ENCODE data around the gene TH.

The TH gene

DNA sequence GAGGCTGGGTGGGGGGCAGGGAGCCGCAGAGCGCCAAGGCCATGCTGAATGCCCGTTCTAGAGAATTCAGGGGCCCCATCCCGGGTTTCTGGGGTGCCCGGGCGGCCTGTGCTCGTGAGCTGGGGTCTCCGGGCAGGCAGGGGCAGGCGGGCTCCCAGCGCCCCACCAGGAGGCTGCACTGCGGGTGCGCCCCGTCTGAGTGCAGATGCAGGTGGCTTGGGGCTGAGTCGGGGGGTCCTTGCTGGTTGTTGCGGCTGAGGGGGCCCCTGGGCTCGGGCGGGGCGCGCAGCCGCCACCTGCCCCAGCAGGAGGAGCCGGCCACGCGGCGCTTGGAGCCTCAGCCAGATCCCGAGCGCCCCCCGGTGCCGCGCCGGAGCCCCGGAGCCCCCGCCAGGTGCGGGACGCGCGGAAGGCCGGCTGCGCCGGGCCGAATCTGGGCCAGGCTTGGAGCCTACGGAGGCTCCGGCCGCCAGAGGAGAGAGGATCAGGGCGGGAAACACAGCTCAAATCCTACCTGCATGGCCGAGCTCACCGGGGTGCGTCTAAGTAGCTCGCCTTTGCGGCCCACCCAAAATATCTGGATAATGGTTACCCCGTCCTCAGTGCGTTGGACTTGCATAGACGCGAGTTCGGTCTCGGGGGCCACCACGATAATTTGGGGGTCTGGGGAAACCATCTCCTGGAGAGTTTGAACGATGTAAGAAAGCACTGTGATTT lies 31.8 kb downstream of the TH start:
- DNase-seq = no peak

DNA sequence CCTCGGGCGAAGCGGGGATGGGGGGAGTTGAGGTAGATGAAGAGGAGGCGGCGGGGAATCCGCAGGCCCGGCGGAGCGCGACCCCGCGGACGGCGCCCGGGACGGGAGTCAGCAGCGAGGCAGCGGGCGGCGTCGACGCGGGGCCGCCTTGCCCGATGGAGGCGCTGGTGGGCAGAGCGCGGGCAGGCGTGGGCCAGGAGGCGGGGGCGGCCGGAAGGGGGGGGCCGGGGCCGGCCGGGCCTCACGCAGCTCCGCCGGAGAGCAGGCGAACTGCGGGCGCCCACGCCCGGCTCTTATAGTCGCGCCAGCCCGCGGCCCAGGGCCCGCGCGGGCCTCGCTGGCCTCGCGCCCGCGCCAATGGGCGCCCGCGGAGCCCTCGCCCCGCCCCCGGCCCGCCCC lies 32.5 kb downstream of the TH start, which contains the start of gene IGF2:
IGF2 (minus strand) TSS at position 267 of the 399 bp plus-strand sequence. CDS start 3,866 bp downstream, outside the sequence.
- DNase-seq = no peak

DNA sequence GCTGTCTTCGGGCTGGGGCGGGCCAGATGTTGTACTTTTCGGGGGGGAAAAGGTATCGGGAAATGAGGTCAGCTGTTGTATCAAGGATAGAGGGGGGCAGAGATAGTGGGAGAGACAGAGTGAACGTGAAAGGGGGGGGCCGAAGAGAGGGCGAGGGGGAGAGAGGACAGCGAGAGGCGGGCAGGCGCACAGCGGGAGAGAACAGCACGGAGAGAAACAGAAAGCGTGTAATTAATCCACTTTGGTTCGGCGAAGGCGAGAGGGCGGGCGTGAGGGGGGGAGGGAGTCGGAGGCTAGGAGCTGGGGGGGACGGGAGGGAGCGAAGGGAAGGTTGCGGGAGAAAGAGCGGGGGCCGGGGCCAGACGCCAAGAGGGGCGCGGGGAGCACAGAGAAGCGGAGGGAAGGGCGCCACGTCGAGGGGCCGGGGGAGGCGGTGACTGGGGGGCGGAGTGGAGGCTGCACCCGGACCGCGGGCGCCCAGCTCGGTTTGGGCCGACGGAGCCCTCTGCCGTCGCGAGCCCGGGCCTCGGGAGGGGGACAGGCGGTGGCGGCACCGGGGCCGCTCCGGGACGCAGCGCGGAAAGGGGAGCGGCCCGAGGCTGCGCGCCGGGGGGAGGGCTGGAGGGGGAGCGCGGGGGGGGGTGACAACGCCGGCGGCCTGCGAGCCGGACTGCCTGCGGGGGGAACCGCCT lies 33.0 kb downstream of the TH start:
- DNase-seq = no peak

DNA sequence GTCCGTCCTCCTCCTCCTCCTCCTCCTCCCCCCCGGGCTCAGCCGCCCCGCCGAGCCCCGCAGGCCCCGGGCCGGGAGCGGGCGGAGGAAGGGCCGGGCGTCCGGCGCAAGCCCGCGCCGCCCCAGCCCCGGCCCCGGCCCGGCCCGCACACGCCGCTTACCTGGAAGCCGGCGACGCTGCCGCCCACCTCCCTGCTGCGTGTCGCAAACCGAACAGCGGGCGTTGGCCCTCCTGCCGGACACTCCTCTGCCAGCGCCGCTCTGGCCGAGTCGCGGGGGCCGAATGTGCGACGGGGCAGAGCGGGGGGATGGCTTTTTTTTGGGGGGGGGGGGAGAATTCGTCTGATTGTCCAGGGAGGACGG lies 33.6 kb downstream of the TH start:
- no peak for DNase-seq

DNA sequence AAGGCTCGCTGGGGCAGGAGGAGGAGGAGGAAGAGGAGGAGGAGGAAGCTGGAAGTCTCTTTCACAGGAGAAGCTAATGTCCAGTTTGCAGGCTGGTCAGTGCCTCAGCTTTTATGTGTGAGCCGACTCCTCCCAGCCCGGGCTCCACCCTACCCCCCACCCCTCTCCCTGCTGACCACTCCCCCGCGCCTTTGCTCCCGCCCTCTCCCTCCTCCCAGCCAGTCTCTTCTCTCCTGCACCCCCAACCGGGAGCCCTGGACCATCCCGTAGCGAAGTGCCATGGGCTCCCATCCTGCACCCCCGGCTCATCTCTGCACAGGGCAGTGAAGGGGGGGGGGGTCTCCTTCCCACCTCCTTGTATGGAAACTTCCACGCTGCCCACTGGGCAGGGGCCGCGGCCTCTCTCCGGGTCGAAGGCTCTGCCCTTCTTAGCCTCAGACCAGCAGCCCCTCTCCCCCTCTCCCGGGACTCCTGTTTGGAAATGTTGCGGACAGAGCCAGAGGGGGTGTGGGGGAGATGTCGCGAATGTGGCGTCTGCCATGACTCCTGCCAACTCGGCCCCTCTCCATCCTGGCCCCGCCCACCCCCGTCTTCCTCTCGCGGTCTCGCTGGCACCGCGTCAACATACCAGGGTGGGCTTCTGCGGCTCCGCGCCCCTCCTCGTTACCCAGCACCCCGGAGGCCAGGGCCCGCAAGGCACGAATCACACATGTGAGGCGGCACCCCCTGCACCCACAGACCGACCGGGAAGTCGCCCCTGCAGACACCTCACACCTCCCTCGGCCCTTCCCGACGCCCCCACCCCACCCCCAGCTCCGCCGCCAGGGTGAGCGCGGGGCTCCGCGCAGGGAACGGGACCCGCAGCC lies 34.2 kb downstream of the TH start:
- DNase-seq = no peak

DNA sequence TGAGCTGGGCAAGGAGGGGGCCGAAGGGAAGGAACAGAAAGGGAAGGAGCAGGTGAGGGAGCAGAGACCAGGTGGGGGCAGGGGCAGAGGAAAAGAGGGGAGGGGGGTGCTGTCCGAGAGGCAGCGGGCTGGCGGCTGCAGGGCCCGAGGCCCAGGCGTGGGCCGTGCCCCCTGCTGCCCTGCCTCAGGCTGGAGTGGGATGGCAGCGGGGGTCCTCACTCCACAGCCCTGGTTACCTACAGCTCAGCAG lies 34.7 kb downstream of the TH start:
- DNase-seq = no peak

DNA sequence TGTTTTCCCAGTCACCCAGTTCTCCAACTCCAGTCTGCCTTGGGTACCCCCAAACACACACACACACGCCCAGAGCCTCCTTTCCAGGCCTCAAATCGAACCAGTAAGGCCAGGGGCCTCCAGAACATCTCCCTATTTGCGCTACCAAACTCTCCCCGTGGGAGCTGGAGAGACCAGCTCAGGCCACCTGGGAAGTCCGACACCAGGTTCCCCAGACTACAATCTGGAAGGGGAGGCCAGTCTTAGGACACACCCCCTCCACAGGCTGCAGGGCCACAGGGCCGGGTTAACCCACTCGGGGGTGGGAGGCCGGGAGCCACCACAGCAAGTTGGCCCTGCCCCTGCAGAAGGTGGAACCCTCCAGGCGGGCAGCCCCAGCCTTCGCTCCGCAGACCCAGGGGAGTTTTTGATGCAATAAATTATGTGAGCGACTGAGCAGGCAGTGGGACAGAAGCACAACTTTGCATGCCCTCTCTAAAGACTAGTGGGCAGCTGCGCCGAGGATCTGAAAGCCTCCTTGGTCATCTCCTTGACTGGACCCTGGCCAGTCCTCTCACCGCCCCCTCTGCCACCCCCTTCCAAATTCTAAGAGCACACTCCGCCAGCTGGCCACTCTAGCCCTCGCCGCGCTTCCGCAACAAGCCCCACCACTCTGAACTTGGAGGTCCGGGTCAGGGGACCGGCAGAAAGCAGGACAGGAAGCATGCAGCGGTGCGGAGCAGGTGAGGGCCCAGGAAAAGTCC lies 35.2 kb downstream of the TH start:
- DNase-seq = no peak

DNA sequence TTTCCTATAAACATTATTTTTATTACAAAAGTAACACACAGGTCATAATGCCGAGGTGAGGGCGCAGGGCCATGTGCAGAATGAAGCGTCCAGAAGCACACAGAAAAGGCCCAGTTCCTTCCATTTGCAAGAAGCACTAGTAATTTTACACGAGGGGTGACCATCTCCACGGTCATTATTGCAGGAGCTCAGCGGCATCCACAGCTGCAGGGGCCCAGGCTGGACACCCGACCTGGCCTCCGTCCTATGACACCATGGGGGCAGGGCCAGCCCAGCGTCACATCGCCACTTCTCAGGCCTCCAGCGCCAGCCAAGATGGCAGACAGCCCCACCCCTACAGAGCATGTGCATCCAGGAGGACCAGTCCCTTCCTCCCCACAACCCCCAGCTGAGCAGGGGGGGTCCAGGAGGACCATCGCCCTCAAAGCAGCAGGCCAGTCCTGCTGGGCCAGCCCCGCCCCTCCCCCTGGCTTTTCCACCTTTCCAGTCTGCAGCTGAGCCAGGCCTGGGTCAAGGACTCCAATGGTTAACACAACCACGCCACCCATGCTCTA lies 35.9 kb downstream of the TH start:
- no peak for DNase-seq

DNA sequence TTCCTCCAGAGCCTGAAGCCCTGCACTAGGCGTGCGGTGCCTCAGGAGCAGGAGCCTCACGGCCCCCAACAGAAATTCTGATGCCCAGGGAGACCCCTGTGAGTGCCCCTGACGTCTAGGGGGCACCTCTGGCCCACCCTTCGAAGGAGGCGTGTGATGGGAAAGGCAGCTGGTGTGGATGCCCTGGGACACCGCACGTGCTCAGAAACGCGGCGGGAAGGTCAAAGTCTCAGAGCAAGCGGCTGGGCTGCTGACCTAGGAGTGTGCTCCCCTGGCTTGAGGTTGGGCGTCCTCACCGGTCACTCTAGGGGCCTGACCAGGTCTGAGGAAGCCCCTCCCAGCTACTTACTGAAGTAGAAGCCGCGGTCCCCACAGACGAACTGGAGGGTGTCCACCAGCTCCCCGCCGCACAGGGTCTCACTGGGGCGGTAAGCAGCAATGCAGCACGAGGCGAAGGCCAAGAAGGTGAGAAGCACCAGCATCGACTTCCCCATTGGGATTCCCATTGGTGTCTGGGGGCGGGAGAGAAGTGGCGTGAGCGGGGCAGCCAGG lies 36.5 kb downstream of the TH start:
- DNase-seq = no peak

DNA sequence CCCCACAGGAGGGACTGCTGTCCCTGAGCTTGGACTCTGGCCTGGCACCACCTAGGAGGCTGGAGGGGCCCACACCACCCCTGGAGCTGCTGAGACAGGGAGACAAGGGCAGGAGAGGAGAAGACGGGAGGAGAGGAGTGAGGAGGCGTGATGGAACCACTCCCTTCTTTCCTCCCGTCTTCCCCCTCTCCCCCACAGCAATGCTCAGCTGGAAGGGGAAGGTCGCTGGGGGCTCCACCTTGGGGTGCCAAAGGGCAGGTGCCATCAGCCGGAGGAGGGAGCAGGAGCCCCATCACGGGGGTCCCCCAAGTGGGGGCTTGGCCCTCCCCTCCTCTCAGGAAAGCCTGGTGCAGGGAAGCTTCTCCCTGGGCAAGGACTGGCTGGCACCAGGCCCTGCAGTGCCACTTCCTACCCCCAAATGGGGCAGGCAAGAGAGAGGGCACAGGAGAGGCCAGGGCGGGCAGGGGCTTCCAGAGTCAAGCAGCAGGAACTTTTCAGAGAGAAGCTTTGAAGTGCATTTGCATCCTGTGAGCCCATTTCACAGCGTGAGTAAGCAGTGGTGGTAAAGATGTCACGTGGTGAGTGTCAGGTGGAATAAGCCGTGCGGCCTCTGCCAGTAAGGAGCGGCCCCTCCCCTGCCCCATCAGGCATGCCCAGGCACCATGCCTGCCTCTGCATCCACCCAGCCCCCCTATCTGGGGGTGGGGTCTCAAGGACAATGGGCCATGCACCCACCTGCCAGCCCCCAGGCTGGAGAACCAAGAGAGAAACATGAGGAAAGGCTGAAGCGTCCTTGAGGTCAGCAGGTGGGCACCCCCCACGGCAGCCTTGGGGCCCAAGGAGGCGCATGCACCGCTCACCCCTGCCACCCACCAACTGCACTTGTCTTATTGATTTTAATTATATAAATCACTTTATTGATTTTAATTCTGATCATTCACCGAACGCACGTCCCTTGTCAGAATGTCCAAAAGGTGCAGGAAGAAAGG lies 37.3 kb downstream of the TH start:
- no peak for DNase-seq

DNA sequence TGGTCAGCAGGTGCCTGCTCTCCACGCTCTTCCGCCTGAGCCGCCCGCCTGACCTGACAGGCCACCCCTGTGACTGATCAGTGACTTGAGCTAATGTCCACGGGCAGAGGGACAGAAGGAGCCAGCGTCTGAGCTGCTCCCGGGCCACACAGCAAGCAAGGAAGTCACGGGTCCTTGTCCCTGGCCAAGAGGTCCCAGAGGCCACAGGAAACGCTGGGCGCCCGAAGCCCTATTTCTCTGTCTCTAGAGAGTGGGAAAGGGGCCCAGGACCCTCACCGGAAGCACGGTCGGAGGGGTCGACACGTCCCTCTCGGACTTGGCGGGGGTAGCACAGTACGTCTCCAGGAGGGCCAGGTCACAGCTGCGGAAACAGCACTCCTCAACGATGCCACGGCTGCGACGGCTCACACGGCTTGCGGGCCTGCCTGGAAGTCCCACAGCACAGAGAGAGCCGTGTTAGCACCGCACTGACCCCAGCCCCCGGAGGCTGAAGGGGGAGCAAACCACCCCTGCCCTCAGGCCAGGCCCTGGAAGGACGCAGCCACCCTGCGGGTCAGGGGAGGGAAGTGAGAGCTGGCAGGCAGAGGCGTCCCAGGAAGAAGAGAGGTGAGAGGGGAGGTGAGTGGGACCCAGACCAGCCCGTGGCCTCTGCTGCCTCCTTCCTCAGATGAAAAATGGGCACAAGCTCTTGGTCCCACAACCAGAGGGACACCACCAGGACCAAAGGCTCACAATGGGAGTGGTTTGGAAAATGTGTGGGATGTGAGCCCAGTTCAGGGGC lies 38.2 kb downstream of the TH start:
- no peak for DNase-seq

DNA sequence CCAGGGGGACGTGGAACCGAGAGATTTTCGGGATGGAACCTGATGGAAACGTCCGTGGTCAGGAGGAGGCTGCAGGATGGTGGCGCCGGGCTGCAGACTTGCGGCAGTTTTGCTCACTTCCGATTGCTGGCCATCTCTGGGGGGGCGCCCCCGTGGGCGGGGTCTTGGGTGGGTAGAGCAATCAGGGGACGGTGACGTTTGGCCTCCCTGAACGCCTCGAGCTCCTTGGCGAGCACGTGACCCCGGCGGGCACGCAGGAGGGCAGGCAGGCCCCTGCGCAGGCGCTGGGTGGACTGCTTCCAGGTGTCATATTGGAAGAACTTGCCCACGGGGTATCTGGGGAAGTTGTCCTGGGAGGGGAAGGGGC lies 38.8 kb downstream of the TH start:
- DNase-seq = no peak

DNA sequence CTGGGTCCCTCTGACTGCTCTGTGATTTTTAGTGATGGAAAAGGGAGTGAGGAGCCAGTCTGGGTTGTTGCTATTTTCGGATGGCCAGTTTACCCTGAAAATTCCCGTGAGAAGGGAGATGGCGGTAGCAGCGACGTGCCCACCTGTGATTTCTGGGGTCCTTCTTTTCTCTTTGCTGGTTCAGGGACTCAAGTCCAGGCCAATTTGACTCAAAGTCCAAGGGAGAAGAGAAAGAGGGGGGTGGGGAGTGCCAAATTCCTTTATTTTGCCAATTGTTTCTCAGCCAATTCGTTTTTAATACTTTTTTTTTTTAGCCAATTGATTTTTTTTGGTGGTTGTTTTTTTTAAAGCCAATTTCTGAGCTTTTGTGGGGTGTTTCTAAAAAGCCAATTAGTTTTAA lies 39.4 kb downstream of the TH start:
- DNase-seq = no peak

DNA sequence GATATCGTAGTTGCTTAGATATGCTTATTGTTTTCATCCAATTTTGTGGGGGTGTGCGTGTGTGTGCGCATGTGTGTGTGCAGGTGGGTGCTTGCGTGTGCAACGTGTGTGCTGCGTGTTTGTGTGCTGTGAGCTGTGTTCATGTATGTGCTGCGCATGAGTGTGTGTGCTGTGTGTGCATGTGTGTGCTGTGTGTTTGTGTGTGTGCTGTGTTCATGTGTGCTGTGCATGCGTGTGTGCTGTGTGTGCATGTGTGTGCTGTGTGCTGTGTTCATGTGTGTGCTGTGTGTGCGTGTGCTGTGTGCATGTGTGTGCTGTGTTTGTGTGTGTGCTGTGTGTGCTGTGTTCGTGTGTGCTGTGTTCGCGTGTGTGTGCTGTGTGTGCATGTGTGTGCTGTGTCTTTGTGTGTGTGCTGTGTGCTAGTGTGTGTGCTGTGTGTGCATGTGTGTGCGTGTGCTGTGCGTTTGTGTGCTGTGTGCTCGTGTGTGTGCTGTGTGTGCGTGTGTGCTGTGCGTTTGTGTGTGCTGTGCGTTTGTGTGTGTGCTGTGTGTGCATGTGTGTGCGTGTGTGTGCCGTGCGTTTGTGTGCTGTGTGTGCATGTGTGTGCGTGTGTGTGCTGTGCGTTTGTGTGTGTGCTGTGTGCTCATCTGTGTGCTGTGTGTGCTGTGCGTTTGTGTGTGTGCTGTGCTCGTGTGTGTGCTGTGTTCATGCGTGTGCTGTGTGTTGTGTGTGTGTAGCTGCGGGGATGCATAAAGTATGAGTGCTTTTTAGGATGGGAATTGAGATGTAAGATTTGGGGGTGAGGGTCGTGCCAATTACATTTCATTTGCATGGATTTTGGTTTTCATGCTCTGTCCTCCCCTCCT lies 40.0 kb downstream of the TH start:
- no peak for DNase-seq

DNA sequence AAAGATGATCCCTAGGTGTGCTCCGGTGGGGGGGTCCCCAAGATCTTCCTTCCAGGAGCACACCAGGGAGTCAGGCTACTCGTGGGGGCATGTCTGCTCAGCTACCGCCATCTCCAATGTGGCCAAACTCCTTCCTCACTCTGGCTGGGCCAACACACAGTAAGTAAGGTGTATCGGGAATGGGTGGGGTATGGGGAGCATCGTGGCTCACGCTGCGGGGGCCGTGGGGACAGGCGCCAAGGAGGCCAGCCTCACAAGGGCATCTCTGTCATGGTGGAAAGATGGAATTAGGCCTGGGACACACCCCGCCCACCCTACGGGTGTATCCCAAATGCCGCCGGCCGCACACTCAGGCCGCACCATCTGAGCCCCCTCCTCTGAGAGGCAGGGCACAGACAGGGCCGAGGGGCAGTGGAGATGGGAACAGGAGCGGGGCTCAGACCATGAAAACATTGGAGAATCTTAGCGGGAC lies 40.7 kb downstream of the TH start:
- no peak for DNase-seq

DNA sequence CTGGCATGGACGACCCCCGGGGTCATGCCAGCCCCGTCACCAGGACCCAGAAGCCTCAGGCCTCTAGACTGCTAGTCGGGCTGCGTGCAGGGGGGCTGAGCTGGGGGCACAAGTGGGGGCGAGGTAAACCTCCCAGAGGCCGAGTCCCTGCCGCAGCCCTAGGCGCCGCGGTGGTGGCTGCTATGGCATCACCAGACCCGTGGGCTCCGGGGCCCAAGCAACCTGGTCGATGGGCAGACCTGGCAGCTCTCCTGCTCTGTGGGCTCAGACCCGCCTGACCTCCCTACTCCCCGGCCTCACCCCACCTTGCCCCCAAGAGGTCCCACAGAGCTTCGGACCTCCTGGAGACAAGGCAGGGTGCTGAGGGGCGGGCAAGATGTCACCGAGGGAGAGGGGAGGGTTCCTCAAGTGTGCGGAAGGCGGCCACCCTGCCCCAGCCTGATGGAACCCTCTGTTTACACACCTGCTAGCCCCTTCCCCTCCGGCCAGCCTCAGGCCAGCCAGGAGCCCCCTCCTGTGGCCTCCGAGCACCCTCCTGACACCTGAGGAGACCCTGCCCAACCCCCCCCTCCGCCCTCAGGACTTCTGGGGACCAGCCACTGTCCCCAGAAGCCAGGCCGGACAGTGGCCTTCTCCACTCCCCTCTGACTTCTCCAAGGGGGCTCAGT lies 41.8 kb downstream of the TH start:
- no peak for DNase-seq

DNA sequence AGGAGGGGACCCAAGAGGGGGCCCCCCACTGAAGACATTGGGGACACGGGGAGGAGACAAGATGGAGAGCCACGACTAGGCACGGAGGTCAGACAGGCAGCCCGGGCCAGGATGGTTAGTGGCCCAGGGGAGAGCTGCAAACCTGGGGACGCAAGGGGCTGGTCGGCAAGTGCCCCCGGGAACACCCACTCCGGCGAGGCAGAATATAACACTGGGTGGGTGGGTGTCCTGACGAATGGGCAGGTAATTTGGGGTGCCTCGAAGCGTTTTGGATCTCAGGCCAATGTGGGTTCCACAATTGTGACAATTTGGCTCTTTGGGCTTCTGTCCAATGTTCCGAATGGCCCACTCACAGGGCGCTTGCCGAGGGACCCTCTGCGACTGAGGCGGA lies 42.3 kb downstream of the TH start:
- DNase-seq = no peak

DNA sequence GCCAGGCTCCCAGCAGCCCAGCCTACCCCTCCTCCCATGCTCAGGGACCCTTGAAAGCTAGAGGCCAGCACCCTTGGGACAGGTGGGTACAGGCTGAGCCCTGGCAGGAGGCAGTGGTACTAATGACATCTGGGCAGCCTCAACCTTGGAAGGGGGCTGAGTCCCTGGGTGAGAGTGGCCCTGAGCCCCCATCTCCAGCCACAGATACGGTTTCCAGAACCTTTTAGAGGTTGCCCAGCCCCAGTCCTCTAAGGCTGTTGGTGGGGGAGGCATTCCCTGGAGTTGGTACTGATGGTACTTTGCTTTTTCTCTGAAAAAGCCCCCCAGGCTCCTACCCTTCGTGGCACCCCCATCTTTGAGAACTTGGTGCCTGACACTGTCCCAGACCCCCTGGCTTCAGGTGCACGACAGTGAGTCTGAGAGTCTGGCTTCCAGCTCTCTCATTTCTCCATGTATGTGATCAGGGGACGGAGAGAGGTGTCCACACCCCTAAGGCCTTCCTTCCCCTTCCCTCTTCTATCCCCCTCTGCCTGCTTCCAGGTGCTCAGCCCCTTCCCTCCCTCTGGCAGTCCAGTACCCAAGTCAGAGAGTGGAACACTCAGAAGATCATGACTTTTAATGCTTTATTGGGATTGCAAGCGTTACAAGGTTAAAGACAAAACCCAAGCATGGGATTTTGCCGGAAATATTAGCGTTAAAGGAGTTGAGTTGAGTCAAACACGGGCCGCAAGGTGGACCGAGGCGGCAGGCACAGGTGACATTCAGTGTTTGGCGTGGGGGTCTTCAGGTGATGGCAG lies 42.9 kb downstream of the TH start:
- no peak for DNase-seq

Data from CD4-positive, alpha-beta T cell treated with Interferon gamma for 1 hour (primary cell).